SKM-1 (cell line): ENCODE results near the gene MASP2.
"Not testable (repeated sequence)": the region's sequence is repeated elsewhere in the genome, so short reads cannot be mapped to it uniquely, and the experiment has no call there.

Source experiments
- DNase-seq: peaks from one replicate; lab custom pipeline; 2025; ENCODE audit not compliant: unreplicated experiment; lab: John Stamatoyannopoulos, UW

Gene MASP2

DNA sequence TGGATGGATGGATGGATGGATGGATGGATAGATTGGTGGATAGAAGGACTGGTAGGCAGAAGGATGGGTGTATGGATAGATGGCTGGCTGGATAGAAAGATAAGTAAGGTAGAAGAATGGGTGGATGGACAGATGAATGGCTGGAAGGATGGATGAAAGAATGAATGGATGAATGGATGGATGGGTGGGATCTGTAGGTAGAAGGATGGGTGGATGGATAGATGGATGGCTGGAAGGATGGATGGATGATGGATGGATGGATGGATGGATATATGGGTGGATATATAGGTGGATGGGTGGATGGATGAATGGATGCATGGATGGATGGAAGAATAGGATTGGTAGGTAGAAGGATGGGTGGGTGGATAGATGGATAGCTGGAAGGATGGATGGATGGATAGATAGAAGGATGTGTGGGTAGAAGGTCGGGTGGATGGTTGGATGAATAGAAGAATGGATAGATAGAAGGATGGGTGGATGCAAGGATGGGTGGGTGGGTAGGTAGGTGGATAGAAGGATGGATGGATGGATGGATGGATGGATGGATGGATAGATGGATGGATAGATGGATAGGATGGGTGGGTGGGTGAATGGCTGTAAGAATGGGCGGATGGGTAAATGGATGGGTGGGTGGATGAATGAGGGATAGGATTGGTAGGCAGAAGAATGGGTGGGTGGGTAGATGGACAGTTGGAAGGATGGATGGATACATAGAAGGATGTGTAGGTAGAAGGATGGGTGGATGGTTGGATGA lies 7.5 kb downstream of the MASP2 start:
- no peak for DNase-seq

DNA sequence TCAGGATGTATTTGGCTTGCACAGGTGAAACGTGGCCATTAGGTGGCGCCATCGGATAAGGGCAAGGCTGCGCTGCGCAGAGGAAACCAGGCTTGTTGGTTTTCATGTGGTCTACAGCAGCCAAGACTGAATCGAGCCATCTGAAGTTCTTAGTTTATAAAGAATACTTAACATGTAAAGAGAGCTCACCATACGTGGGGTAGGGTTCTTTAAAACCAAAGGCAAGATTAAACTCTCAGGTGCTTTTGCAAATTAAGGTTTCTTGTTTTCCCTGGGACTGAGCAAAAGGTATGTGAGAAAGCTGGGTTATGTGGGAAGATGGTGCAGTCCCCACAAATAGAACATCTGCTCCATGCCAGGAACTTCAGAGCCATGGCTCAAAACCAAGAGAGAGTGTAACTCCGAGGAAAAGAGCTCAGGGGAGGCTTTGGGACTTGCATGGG lies 9.3 kb downstream of the MASP2 start:
- DNase-seq: peak; percentile 79

DNA sequence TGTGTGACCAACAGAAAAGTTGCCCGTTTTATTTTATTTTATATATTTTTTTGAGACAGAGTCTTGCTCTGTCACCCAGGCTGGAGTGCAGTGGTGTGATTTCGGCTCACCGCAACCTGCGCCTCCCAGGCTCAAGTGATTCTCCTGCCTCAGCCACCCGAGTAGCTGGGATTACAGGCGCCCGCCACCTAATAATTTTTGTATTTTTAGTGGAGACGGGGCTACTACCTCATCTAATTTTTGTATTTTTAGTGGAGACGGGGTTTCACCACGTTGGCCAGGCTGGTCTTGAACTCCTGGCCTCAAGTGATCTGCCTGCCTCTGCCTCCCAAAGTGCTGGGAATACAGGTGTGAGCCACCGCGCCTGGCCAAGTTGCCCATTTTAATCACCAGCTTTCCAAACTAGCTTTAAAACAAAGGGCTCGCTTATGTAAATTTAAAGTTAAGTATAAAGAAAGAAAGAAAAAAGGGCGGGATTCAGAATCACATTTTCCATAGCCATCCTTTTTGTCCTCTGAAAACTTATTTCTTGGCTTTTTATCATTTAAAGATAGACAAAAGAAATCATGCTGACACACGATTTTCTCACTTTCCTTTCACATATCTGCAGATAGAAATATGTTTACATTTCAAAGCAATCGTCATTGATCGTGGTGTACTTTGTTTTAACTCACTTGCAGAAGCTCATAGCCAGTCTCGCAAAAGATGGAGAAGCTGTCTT lies 9.9 kb downstream of the MASP2 start:
- DNase-seq: not testable (repeated sequence)

DNA sequence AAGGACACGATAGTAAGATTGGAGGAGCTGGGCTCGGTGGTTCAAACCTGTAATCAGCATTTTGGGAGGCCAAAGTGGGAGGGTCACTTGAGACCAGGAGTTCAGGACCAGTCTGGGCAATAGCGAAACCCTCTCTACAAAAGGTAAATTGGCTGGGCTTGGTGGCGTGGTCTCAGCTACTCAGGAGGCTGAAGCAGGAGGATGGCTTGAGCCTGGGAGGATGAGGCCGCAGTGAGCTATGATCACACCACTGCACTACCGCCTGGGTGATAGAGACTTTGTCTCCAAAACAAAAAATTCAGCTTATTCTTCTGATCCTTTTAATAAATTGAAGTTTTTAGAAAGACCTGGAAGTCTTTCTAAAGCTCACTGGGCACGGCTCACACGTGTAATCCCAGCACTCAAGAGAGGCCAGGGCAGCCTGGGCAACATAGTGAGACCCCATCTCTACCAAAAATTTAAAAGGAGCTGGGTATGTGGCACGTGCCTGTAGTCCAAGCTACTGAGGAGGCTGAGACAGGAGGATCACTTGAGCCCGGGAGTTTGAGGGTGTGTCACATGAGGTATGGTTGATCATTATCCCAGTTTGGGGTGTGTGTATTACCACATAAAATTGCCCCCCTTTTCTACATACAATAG lies 15.3 kb downstream of the MASP2 start:
- no peak for DNase-seq

DNA sequence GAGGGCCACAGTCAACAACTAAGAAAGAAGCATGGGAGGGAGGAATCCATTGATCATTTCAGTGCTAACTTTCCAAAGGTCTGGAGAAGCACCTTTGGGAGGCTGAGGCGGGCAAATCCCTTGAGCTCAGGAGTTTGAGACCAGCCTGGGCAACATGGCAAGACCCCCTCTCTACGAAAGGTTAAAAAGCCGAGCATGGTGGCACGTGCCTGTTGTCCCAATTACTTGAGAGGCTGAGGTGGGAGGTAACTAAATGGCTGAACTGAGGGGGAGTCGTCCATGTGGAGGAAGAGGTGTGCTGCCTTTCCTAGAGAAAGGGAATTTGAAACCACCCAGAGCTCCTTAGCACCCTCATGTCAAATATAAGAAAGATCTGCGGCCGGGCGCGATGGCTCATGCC lies 16.2 kb downstream of the MASP2 start:
- DNase-seq: no peak

DNA sequence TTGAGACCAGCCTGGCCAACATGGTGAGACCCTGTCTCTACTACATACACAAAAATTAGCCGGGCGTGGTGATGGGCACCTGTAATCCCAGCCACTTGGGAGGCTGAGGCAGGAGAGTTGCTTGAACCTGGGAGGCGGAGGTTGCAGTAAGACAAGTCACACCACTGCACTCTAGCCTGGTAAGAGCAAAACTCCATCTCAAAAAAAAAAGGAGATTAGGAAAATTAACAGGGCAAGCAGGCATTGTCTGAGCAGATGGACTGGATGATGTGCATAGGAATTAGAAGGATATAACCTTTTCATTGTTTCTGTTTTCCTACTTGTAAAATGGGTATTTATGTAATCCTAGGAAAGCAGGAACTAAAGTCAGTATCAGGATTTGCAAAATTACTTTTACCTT lies 19.0 kb downstream of the MASP2 start:
- DNase-seq: no peak

DNA sequence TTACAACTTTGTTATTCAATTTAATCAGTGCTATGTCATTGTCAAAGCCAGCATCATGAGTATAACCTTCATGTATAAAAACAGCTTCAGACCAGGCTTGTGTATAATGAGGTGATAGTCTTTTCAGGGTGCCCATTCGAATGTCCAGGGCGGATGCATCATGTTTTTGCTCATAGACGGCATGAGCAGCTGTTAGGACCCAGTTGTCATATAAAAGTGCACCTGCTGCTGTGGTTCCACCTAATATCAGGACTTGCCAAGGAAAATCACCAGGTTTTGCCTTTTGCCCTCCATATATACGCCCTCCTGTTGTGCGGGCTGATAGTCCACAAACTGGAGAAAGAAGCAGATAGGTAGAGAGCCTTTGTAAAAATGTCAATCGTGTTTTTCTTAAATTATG lies 19.7 kb downstream of the MASP2 start:
- no peak for DNase-seq

DNA sequence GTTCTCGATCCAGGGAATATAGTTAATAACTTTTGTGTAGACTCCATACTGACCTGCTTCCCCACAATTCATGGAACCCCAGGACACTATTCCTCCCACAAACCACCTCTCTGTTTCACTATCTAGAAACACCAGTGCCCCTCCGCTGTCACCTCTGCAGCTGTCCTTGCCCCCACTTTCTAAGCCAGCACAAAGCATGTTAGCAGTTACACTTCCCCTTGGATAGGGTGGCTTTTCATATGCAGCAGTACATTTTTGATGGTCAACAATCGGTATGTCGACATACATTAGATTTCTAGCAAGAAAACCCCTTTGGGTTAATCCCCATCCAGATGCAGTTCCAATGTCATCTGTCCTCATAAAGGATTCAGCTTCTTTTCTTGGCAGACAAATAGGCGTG lies 20.1 kb downstream of the MASP2 start:
- no peak for DNase-seq

DNA sequence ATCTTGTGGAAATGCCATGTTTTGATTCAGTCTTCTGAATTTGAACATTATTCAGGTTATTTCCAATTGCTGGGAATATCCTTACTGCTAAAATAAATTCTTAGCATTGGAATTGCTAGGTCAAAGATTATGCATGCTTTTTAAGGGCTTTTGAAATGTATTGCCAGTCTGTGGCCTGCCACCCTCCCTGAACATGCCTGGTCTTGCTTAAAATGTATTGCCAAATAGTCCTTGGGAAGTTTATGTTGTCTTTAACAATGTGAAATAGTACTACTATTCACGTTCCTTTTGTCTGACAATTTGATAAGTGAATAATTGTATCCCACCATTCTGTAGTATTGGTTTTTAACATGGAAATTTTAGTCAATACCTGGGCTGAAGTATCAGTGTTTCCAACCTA lies 21.0 kb downstream of the MASP2 start:
- no peak for DNase-seq

DNA sequence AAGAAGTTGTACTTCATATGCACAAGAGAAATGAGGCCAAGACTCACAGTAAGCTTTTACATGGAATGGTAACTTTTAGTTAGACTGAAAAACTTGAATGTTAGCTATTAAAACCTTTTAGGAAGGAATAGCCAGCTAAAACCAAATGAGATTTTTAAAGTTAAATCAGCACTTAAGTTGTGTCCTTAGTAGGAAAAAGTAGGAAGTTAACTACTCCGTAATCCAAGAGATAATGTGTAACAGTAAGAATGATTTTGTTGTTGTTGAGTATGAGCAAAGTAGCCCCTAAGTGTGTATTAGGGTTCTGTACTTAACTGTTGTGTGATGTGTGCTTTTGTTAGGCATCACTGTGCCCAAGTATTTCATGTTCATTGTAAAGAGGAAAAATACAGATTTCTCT lies 21.4 kb downstream of the MASP2 start:
- no peak for DNase-seq

DNA sequence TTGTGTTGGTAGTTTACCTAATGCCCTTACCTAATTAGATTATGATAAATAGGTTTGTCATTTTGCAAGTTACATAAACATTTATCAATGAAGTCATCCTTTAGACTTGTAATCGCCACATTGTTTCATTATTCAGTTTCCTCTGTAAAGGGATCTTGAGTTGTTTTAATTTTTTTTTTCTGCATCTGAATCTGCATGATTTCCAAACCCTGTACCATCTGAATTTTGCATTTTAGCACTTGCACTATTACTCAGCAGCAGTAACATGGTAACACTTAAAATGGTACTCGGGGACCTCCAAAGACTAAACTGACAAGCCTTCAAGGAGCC lies 22.2 kb downstream of the MASP2 start:
- no peak for DNase-seq

DNA sequence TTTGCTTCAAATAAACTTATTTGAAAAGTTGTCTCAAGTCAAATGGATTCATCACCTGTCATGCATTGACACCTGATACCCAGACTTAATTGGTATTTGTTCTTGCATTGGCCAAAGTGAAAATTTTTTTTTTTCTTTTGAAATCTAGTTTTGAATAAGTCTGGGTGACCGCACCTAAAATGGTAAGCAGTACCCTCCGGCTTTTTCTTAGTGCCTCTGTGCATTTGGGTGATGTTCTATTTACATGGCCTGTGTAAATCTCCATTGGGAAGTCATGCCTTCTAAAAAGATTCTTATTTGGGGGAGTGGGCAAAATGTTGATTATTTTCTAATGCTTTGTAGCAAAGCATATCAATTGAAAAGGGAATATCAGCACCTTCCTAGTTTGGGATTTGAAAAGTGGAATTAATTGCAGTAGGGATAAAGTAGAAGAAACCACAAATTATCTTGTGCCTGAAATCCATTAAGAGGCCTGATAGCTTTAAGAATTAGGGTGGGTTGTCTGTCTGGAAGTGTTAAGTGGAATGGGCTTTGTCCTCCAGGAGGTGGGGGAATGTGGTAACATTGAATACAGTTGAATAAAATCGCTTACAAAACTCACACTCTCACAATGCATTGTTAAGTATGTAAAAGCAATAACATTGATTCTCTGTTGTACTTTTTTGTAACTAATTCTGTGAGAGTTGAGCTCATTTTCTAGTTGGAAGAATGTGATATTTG lies 22.7 kb downstream of the MASP2 start:
- no peak for DNase-seq

DNA sequence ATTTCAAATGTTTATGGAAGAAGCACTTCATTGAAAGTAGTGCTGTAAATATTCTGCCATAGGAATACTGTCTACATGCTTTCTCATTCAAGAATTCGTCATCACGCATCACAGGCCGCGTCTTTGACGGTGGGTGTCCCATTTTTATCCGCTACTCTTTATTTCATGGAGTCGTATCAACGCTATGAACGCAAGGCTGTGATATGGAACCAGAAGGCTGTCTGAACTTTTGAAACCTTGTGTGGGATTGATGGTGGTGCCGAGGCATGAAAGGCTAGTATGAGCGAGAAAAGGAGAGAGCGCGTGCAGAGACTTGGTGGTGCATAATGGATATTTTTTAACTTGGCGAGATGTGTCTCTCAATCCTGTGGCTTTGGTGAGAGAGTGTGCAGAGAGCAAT lies 23.8 kb downstream of the MASP2 start:
- no peak for DNase-seq

DNA sequence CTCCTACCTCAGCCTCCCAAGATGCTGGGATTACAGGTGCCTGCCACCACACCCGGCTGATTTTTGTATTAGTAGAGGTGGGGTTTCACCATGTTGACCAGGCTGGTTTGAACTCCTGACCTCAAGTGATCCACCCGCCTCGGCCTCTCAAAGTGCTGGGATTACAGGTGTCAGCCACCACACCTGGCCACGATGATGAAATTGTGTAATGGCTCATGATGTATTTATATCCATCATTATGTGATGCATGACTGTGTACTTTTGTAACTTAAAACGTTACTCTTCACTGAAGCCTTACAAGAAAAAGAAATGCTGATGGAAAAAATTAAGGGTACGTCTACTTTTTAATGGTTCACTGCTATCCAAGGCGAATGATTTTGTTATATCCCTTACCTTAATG lies 27.1 kb downstream of the MASP2 start:
- no peak for DNase-seq

DNA sequence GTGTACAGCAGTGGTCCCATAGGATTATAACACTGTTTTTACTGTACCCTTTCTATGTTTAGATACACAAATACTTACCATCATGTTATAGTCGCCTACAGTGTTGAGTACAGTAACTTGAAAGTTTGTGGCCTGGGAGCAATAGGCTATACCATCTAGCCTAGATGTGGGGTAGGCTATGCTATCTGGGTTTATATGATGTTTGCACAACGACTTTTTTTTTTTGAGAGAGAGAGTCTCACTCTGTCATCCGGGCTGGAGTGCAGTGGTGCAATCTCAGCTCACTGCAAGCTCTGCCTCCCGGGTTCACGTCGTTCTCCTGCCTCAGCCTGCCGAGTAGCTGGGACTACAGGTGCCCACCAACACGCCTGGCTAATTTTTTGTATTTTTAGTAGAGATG lies 27.7 kb downstream of the MASP2 start:
- DNase-seq: not testable (repeated sequence)

DNA sequence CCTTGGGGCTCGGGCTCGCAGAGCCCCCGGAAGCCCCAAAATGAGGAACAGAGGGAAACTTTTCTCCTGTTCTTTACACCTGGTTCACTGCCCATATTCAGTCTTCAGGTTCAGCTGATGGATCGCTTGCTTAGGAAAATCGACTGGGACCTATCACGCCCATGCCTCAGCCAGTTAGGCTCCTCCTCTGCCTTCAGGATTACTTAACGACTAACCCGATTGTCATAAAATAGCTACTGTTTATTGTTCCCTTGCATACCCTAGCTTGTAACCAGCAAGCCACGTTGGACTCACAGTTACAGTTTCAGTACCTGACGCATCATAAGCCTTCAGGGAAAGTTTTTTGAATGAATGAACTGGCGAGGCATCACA lies 33.9 kb downstream of the MASP2 start:
- no peak for DNase-seq

DNA sequence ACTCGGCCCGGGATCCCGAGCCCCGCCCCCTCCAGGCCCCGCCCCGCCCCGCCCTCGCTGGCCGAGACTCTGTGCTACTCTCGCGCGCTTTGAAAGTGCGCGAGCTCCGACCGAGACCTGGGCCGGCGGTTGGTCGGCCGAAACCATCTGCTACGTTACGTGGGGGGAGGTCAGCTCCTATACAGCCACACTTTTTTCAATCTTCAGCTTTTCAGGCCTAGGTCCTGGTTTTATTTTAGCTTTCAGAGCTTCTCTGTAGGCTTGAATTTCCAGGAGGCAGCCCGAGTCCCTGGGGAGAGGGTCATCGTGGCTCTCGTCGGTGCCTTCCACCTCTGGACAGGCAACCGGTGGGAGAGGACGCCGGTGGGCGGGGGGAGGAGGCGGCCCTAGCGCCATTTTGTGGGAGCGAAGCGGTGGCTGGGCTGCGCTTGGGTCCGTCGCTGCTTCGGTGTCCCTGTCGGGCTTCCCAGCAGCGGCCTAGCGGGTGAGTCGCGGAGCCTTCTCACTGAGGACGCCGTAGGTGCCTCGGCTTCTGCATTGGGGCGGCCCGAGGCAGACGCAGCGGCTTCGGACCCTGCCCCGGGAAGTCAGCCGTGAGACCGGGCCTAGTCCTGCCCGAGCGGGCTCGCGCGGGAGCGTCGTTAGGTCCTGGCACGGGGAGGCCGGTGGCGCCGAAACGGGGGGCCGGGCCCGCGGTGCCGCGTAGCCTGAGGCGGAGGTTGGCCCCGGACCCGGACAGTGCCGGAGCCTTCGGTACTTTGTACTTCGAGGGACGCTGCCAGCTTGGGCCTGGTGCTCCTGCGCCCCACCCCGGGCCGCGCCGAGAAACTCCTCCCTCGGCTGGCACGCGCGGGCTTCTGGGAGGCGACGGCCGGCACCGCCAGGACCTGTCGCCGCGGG lies 34.5 kb downstream of the MASP2 start, which contains the start of gene TARDBP:
Gene TARDBP (plus strand): TSS at position 395 of the 900 bp plus-strand sequence. CDS start 1,074 bp downstream, outside the sequence.
- DNase-seq: peak; percentile 72

DNA sequence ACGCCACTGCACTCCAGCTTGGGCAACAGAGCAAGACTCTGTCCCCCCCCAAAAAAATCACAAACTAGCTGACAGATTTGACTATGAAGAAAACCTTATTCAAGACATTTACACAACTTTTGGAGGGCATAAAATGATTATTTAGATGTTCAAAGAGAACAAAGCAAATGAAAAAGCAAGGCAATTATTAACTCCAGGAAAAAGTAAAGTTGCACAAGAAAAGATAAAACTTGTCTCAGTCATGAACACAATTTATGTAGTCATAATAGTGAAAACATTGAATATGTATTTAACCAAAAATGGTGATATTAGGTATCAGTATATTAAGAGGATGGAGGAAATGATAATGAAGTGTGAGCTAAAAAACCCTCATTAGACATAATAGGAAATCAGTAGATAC lies 46.5 kb downstream of the MASP2 start:
- no peak for DNase-seq

DNA sequence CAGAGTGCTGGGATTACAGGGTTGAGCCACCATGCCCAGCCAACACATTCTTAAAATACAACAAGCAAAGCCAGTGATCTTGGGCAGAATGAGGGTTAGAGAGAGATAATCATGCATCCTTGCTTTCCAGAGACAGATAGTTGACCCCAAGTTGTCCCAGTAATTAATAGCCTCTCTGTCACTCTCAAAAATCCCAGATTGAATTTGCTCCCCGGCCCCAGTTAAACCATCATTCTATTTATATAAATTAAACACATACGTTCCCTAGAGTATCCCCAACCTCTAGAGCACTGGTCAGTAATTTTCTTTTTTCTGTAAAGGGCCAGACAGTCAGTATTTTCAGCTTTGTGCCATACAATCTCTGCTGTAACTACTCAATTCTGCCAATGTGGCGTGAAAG lies 50.9 kb downstream of the MASP2 start:
- no peak for DNase-seq

DNA sequence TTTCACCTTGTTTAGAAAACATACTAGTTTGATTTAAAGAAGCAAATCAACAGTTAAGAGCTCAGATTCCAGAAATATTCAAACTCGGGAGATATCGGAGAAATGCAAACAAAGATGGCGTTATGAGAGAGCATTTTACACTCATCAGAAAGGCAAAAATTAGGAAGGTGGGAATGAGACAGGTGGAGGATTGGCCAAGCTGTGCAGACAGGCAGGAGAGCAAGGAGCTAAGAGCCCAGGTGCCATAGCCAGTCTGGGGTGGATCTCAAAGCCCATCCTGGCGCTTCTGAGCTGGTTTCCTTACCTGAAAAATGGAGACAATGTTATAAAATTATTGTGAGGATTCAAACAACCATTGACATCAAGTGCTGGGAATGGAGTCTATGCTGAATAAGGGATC lies 54.2 kb downstream of the MASP2 start:
- no peak for DNase-seq

DNA sequence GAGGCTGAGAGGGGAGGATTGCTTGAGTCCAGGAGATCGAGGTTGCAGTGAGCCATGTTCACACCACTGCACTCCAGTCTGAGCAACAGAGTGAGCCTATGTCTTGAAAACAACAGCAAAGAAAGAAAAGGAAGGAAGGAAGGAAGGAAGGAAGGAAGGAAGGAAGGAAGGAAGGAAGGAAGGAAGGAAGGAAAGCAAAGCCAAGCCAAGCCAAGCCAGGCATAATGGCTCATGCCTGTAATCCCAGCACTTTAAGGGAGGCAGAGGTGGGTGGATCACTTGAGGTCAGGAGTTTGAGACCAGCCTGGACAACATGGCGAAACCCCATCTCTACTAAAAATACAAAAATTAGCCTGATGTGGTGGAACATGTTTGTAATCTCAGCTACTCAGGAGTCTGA lies 55.0 kb downstream of the MASP2 start:
- DNase-seq: not testable (repeated sequence)
